ENCODE results near the gene ANO9.
"Not testable (repeated sequence)": the region's sequence is repeated elsewhere in the genome, so short reads cannot be mapped to it uniquely, and the experiment has no call there.

DNA sequence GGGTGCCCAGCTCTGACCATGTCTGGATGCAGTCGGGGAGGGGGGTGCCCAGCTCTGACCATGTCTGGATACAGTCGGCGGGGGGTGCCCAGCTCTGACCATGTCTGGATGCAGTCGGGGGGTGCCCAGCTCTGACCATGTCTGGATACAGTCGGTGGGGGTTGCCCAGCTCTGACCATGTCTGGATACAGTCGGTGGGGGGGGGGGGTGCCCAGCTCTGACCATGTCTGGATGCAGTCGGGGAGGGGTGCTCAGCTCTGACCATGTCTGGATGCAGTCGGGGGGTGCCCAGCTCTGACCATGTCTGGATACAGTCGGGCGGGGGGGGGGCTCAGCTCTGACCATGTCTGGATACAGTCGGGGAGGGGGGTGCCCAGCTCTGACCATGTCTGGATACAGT lies 30.3 kb downstream of the ANO9 start:
- TF ChIP-seq, protein P1, sequence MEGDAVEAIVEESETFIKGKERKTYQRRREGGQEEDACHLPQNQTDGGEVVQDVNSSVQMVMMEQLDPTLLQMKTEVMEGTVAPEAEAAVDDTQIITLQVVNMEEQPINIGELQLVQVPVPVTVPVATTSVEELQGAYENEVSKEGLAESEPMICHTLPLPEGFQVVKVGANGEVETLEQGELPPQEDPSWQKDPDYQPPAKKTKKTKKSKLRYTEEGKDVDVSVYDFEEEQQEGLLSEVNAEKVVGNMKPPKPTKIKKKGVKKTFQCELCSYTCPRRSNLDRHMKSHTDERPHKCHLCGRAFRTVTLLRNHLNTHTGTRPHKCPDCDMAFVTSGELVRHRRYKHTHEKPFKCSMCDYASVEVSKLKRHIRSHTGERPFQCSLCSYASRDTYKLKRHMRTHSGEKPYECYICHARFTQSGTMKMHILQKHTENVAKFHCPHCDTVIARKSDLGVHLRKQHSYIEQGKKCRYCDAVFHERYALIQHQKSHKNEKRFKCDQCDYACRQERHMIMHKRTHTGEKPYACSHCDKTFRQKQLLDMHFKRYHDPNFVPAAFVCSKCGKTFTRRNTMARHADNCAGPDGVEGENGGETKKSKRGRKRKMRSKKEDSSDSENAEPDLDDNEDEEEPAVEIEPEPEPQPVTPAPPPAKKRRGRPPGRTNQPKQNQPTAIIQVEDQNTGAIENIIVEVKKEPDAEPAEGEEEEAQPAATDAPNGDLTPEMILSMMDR (IDR thresholded peaks at IDR 0.05) = not testable (repeated sequence)
- not testable (repeated sequence) for TF ChIP-seq EZH2phosphoT487 (IDR thresholded peaks at IDR 0.05)
